AG09309 (cell line): ENCODE results near the gene STX8.

ENCODE experiments used
- DNase-seq: peaks from one replicate; pipeline ENCODE4 v3.0.0-alpha.2; 2010; ENCODE audit warnings: low read depth
- H3K4me3 ChIP-seq: 2 replicates; pipeline ENCODE4 v1.5.1; 2011; ENCODE audit warnings: mild to moderate bottlenecking, low read depth, low read length, moderate library complexity; ENCODE audit not compliant: control insufficient read depth
- CTCF ChIP-seq: IDR thresholded peaks from 2 replicates; pipeline ENCODE4 v1.5.1; 2011; ENCODE audit warnings: mild to moderate bottlenecking, low read depth, low read length, inconsistent platforms; ENCODE audit not compliant: insufficient read depth, control insufficient read depth; ENCODE audit errors: missing control alignments

Gene STX8

DNA sequence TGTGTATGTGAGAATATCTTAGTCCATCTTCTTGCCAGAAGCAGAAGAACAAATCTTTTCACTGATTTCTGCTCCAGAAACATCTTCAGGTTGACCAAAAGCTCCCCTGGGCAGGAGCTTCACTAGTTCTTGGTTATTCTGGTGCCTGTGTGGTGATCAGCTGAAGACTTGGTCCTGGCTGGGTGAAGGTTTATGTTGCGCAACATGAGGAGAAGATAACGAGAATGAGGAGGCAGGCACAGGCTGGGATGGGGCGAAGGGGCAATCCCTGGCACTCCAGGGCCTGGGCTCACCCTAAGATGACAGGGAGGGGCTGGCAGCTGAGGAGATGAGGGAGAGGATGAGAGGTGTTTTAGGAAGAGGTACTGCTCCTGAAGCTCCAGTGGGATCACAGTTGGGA, 322.3 kb downstream of the STX8 start:
- no peak for DNase-seq
- no peak overlapping the region for H3K4me3 ChIP-seq
- TF ChIP-seq CTCF = no peak

GRCh38 chr17:9251273-9251672, 324.3 kb downstream of the STX8 start:
- no peak for DNase-seq
- TF ChIP-seq CTCF = no peak
- H3K4me3 ChIP-seq = no peak overlapping the region

DNA sequence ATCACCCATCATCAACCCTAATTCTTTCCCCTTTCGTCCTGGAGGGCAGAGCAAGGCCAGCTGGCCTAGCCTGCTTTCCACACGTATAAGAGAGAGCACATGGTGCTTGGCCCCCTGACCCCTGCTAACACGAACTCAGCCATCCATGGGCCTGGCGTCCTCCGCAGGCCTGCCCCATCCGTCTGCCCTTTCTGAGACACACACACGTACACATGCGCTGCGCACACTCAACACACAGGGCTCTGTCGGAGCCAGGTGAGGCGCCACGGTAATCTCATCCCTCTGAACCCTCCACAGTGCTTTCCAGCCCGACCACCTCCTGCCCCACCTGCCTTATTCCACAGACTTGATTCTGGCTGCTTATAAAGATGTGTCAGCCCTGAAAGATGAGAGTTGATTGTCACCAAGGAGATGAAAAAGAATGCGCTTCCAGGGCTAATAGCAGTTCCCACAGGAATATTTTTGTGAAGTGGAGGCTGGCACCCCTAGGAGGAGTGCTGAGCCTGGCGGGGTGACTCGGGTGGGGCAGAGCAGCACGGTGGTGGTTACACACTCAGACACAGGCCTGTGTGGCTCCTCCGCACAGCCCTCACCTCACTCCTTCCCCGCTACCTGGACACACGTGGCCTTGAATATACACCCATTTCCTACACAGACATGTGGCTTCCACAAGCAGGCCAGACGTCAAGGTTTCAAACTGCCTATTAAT, 326.2 kb downstream of the STX8 start:
- TF ChIP-seq CTCF = no peak
- DNase-seq = no peak
- H3K4me3 ChIP-seq = no peak overlapping the region

DNA sequence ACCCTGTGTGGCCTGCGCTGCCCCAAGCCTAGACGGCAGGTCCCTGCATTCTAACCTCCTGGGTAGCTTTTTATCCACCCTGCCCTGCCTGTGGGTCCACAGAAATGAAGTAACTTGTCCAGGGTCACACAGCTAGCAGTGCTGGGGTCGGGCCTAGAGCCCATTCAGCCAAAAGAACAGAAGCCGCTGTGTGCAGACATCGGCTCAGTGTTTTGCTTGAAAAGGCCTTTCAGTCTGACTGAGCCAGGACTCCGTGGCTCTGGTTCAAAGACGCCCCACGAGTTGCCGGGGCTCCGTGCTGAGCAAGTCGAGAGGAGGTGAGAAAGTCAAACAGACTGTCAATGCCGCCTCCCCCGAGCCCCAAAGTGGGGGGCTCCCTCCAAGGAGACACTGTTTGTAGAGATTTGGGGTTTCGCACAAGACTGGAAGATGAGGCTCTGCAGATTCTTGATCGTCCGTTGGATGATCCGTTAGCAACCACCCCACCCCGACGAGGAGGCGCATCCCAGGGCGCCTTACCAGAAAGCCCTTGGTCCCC, 328.1 kb downstream of the STX8 start:
- no peak for TF ChIP-seq CTCF
- H3K4me3 ChIP-seq = no peak overlapping the region
- no peak for DNase-seq

GRCh38 chr17:9244066-9245052, 331.3 kb downstream of the STX8 start:
- TF ChIP-seq CTCF = no peak
- DNase-seq = peak; percentile 85
- no peak overlapping the region for H3K4me3 ChIP-seq

- no peak for DNase-seq
- H3K4me3 ChIP-seq = no peak overlapping the region
- no peak for TF ChIP-seq CTCF
Measured at GRCh38 chr17:9242983-9243382, 332.6 kb downstream of the STX8 start.
